HPDE6-E6E7 (cell line): ENCODE measurements around the gene RFX7.
A peak's percentile ranks its signal among the peaks of the same experiment; 100 is the strongest.

Experiments
- DNase-seq: peaks from one replicate; pipeline ENCODE4 v3.0.0; 2011; ENCODE audit warnings: missing footprints; ENCODE audit errors: extremely low spot score

Gene RFX7

DNA sequence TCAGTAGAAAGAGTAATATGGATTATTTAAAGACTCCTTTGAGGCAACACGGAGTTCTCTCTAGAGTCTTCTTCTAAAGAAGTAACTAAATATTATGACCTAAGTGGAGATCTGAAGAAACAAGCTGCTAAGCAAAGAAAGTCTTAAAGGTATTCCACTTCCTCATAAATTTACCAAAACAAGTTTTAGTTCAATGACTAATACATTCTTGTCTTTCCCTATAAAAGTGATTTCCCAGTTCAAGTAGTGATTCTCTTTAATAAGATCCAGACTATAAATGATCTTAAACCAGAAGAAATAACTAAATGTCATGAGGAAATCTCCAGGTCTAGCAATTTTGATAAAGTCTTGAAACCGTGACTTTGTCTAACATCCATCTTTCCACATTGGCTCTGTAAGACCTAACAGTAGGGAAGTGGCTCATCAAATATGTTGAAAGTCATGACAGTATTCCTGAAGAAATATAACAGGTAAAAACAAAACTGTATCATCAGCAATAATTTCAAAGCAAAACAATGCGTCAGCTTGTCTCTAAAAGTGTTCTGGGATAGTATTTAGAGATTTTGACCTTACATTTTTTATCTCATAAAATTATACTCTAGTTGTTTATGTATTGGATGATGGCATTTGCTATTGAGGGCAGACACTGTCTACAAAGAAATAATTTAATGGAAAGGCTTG, 198.5 kb downstream of the RFX7 start:
- DNase-seq: no peak

GRCh38 chr15:56042982-56043980, 200.4 kb downstream of the RFX7 start:
- DNase-seq: no peak

GRCh38 chr15:56042498-56042897, 201.2 kb downstream of the RFX7 start:
- DNase-seq: no peak

DNA sequence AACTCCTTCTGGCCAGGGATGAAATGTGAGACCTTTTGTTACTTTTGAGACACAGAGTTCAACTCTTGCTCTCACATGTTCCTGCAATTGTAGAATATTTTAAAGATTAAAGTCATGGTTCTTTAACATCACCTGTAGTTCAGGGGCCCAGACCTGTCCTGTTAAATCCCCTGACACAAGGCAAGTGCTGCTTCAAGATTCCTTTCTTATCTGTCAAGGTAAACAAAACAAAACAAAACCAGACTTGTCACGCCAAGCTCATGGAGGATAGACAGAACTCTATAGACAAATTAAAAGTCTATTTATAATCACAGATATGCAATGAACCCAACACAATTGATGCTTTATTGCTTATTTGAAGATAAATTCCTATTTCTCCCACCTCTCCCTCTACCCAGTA, 201.6 kb downstream of the RFX7 start:
- DNase-seq: no peak

DNA sequence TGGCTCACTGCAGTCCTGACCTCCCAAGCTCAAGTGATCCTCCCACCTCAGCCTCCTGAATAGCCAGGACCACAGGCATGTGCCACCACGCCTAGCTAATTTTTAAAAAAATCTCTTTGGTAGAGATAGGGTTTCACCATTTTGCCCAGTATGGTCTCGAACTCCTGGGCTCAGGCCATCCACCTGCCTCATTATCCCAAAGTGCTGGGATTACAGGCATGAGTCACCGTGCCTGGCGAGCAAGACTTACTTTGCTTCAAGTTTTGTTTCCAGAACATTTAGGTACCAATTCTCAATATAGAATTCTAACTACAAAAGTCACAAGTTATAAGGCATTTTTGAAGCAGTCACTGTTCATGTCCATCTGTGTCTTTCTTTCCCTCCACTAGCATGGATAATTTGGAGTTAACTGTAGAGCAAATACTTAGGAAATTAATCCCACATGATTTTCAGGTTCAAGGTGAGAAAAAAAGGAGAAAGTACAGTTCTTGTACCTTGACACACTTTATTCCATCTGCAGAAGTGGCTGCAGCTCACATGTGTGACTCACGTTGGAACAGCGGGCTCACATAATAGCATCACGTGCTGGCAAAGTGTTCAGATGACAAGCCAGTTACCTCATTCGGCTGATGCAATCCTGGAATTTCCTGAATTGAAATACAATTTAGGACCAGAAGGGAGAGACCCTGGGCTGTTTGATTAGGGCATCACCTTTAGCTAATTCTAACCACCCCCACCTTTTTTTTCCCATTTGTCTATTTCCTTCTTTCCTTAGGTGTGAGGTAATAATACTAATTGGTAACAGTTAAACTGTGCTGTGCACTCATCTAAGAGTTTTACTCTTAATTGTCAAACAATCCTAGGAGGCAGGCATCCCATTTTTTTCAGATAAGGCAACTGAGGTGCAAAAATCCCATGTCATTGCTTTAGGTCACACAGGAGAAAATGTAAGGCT, 203.3 kb downstream of the RFX7 start:
- DNase-seq: peak; percentile 80

DNA sequence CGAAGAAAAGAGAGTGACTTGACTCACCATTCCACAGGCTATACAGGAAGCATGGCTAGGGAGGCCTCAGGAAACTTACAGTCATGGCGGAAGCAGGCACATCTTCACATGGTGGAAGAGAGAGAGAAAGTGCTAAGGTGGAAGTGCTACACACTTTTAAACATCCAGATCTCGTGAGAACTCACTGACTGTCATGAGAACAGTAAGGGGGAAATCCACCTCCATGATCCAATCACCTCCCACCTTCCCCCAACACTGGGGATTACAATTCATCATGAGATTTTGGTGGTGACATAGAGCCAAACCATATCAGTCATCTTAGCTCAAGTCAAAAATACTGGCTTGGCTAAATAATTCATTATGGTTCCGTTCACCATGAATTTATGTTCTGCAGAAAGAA, 205.0 kb downstream of the RFX7 start:
- DNase-seq: no peak

- no peak for DNase-seq
Observed at GRCh38 chr15:56038015-56038414, 205.7 kb downstream of the RFX7 start.
